Testis (tissue), 3 donors: Measurements from ENCODE around the gene MCC. TPM values are rescaled to one million over a fixed set of nuclear protein-coding genes. Genes with fewer than 3 reads are reported as not detected.
A peak's percentile ranks its signal among the peaks of the same experiment; 100 is the strongest.

ENCODE experiments used
- DNase-seq: peaks from one replicate; pipeline ENCODE4 v3.0.0-alpha.2; 2019
- H3K27ac ChIP-seq, 2 donors: fragments of 200-600 bp; sonication (generic); one replicate each; pipeline ENCODE4 v1.5.1; 2019
- H3K27me3 ChIP-seq: fragments of 200-600 bp; sonication (generic); one replicate; pipeline ENCODE4 v1.5.1; 2019
- H3K36me3 ChIP-seq: fragments of 200-600 bp; sonication (generic); one replicate; pipeline ENCODE4 v1.5.1; 2017; ENCODE audit warnings: low read depth; ENCODE audit errors: missing control alignments
- H3K4me1 ChIP-seq: fragments of 200-600 bp; sonication (generic); one replicate; pipeline ENCODE4 v1.5.1; 2019
- H3K4me3 ChIP-seq, 2 donors: fragments of 200-600 bp; sonication (generic); one replicate each; pipeline ENCODE4 v1.5.1; 2017 to 2019
- H3K9me3 ChIP-seq: fragments of 200-600 bp; sonication (generic); one replicate; pipeline ENCODE4 v1.5.1; 2017
- POLR2A ChIP-seq: fragments of 450-650 bp; IDR thresholded peaks from one replicate; pipeline ENCODE4 v1.6.1; 2017; ENCODE audit warnings: antibody characterized with exemption, mild to moderate bottlenecking, moderate library complexity
- WGBS, 2 donors: methylation state at CpG; one replicate each; pipeline ENCODE4 v1.1.5; 2018; 5-methylcytosine and 5-hydroxymethylcytosine counted together
- intact Hi-C: fragments of 100-400 bp; cut with DNase I; formaldehyde crosslinking; loops from one replicate; pipeline ENCODE4 v1.15.1; 2023; ENCODE audit warnings: low total_unique reads
- polyA plus RNA-seq: library from polyadenylated mRNA; stranded (reverse); fragments of 350-450 nt; fragmentation: Illumina TruSeq; extraction: RNeasy Lipid Tissue Mini Kit (QIAGEN cat#74804); gene quantifications from one replicate; pipeline ENCODE4 v1.2.3, GENCODE V29; 2014; ENCODE audit warnings: low read depth, low replicate concordance; ENCODE audit not compliant: insufficient read depth
- total RNA-seq, 2 donors: library from RNA; depleted of rRNA; stranded (reverse); fragments of >200 nt; gene quantifications; one replicate each; pipeline ENCODE4 v1.2.3, GENCODE V29; 2016
- TF ChIP-seq, protein P1 (sequence below), 3 experiments: fragments of 450-650 bp in 2 of 3; fragments of 200-600 bp in 1 of 3; sonication (generic) in 1 of 3; IDR thresholded peaks; one replicate each; pipeline ENCODE4 v1.5.1; 2016 to 2019; ENCODE audit warnings: antibody characterized with exemption in 3 of 3, mild to moderate bottlenecking in 2 of 3, moderate library complexity in 1 of 3

Gene MCC
- total and polyA plus RNA-seq, 3 donors from 2014 or later: 7.1 to 23.7 (median 21.4) TPM

DNA sequence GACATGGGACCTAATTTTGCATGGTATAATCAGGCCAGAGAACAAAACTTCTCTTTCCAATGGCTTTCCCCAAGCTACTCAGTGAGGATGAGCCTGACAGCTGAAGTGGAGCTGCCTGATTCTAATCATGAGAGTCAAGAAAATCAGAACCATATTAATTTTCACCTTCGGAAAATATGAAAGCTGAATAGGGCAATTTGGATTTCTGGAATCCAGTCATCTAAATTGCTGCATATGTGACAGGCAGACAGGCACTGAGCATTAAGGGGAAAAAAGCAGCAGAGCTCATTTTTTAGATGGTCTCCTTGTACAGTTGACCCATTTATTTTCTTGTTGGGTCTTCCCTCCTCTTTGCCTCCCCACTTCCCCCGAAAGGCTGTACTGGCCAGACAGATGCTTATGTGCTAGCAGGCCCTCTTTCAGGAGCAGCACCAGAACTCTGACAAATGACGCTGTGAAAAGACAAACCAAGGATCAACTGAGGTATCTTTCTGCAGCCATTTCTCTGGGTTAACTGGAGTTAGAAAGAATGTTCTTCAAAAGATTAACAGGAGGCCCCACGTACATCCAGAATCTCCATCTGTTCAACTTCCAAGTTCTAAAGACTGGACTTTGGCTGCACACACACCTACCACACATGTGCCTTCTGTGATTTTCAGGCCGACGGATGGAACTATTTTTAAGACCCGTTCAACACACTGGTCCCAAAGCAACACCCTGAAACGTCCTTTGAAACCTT, 336.4 kb downstream of the MCC start:
- Histone ChIP-seq H3K27me3 (no peaks in the 10 kb centered on the region), H3K27ac (peak overlapping the region in 1 of 2 donors; percentile 73), H3K4me1 (peaks cover 4% of the 10 kb centered on the region), H3K9me3 (no peaks in the 10 kb centered on the region), H3K4me3 (no peak overlapping the region), H3K36me3 (no peaks in the 10 kb centered on the region)
- intact Hi-C loops: no loop called here
- TF ChIP-seq POLR2A: no peak
- TF ChIP-seq, protein P1, sequence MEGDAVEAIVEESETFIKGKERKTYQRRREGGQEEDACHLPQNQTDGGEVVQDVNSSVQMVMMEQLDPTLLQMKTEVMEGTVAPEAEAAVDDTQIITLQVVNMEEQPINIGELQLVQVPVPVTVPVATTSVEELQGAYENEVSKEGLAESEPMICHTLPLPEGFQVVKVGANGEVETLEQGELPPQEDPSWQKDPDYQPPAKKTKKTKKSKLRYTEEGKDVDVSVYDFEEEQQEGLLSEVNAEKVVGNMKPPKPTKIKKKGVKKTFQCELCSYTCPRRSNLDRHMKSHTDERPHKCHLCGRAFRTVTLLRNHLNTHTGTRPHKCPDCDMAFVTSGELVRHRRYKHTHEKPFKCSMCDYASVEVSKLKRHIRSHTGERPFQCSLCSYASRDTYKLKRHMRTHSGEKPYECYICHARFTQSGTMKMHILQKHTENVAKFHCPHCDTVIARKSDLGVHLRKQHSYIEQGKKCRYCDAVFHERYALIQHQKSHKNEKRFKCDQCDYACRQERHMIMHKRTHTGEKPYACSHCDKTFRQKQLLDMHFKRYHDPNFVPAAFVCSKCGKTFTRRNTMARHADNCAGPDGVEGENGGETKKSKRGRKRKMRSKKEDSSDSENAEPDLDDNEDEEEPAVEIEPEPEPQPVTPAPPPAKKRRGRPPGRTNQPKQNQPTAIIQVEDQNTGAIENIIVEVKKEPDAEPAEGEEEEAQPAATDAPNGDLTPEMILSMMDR (IDR thresholded peaks at IDR 0.05): no peak
- whole genome bisulfite sequencing, 2 donors: 72 to 82% methylated on average over 8 of the region's 8 CpGs
- DNase-seq: no peak

GRCh38 chr5:113150821-113151220, 337.4 kb downstream of the MCC start:
- intact Hi-C loops: no loop called here
- H3K4me3 ChIP-seq: no peak overlapping the region
- TF ChIP-seq POLR2A: no peak
- TF ChIP-seq, protein P1 (IDR thresholded peaks at IDR 0.05): no peak
- no peaks in the 10 kb centered on the region for H3K36me3 ChIP-seq
- H3K4me1 ChIP-seq: peaks cover 4% of the 10 kb centered on the region
- 79 to 82% methylated on average over 7 of the region's 7 CpGs for WGBS, 2 donors
- peak overlapping the region in 1 of 2 donors; percentile 73 for H3K27ac ChIP-seq
- no peaks in the 10 kb centered on the region for H3K9me3 ChIP-seq
- no peaks in the 10 kb centered on the region for H3K27me3 ChIP-seq
- no peak for DNase-seq

- intact Hi-C loops: no loop called here
- no peak for DNase-seq
- Histone ChIP-seq H3K27ac (peak overlapping the region in 1 of 2 donors; percentile 73), H3K9me3 (no peaks in the 10 kb centered on the region), H3K4me1 (peaks cover 4% of the 10 kb centered on the region), H3K4me3 (no peak overlapping the region), H3K36me3 (no peaks in the 10 kb centered on the region), H3K27me3 (no peaks in the 10 kb centered on the region)
- TF ChIP-seq, protein P1 (IDR thresholded peaks at IDR 0.05): no peak
- TF ChIP-seq POLR2A: no peak
- 65 to 66% methylated on average over 2 of the region's 2 CpGs for WGBS, 2 donors
Observed at GRCh38 chr5:113150221-113150620, 338.0 kb downstream of the MCC start.

GRCh38 chr5:113147537-113147936, 340.7 kb downstream of the MCC start:
- no peak for TF ChIP-seq POLR2A
- TF ChIP-seq, protein P1 (IDR thresholded peaks at IDR 0.05): no peak
- intact Hi-C loops: no loop called here
- peaks cover 4% of the 10 kb centered on the region for H3K4me1 ChIP-seq
- no peak for DNase-seq
- no peak overlapping the region for H3K4me3 ChIP-seq
- no peaks in the 10 kb centered on the region for H3K27me3 ChIP-seq
- 73 to 85% methylated on average over 7 of the region's 7 CpGs for WGBS, 2 donors
- no peaks in the 10 kb centered on the region for H3K9me3 ChIP-seq
- H3K36me3 ChIP-seq: no peaks in the 10 kb centered on the region
- H3K27ac ChIP-seq: no peak overlapping the region

- no peak for DNase-seq
- TF ChIP-seq POLR2A: no peak
- TF ChIP-seq, protein P1 (IDR thresholded peaks at IDR 0.05): no peak
- no peak overlapping the region for H3K4me3 ChIP-seq
- peaks cover 4% of the 10 kb centered on the region for H3K4me1 ChIP-seq
- intact Hi-C loops: no loop called here
- 61 to 72% methylated on average over 4 of the region's 4 CpGs for WGBS, 2 donors
- no peaks in the 10 kb centered on the region for H3K27me3 ChIP-seq
- H3K27ac ChIP-seq: no peak overlapping the region
- H3K9me3 ChIP-seq: no peaks in the 10 kb centered on the region
- no peaks in the 10 kb centered on the region for H3K36me3 ChIP-seq
Observed at GRCh38 chr5:113147101-113147508, 341.1 kb downstream of the MCC start.
